CD4-positive, alpha-beta T cell (primary cell): ENCODE data around the gene RAP1GAP2. TPM values are rescaled to one million over a fixed set of nuclear protein-coding genes. Genes with fewer than 3 reads are reported as not detected.
"Not testable (repeated sequence)": the region's sequence is repeated elsewhere in the genome, so short reads cannot be mapped to it uniquely, and the experiment has no call there.

Experiments used
- ATAC-seq: fragments of 200-7000 bp; cut with Tn5 transposase; one replicate; pipeline ENCODE4 v1.10.0; 2022; ENCODE audit warnings: mild to moderate bottlenecking; ENCODE audit not compliant: poor library complexity
- CTCF ChIA-PET: fragments of 350-600 bp; sonication (Branson Sonifier 250); formaldehyde crosslinking; loops from one replicate; lab custom pipeline; 2021; ENCODE audit warnings: antibody characterized with exemption, inconsistent platforms; lab: Charles Lee
- POLR2A ChIA-PET: fragments of 350-600 bp; sonication (Branson Sonifier 250); formaldehyde crosslinking; loops from one replicate; lab custom pipeline; 2021; ENCODE audit warnings: antibody characterized with exemption, inconsistent platforms; lab: Charles Lee
- DNase-seq, 14 experiments: peaks; one replicate each; pipeline ENCODE4 v3.0.0-alpha.2; 2013 to 2020; ENCODE audit warnings: mixed read lengths in 2 of 14
- H3K27ac ChIP-seq, 2 donors: one replicate each; pipeline versions ENCODE4 v1.5.1 to v1.7.0; 2013; ENCODE audit warnings: low read length in 2 of 2, low read depth in 1 of 2, mild to moderate bottlenecking in 1 of 2
- H3K27me3 ChIP-seq, 2 experiments: 1 replicate in 1 of 2; 2 replicates in 1 of 2; pipeline versions ENCODE4 v1.6.1 to v1.7.0; 2013; ENCODE audit warnings: low read length in 2 of 2, control low read depth in 1 of 2, mild to moderate bottlenecking in 1 of 2, moderate library complexity in 1 of 2; ENCODE audit not compliant: insufficient read depth in 2 of 2, control insufficient read depth in 1 of 2
- H3K36me3 ChIP-seq: one replicate; pipeline ENCODE4 v1.6.1; 2013; ENCODE audit warnings: low read length, control low read depth; ENCODE audit not compliant: insufficient read depth
- H3K4me1 ChIP-seq: one replicate; pipeline ENCODE4 v1.6.1; 2013; ENCODE audit warnings: low read length, control low read depth; ENCODE audit not compliant: insufficient read depth
- H3K4me3 ChIP-seq: one replicate; pipeline ENCODE4 v1.5.1; 2013; ENCODE audit warnings: mild to moderate bottlenecking, low read length, moderate library complexity
- H3K9me3 ChIP-seq, 2 experiments: 1 replicate in 1 of 2; 2 replicates in 1 of 2; pipeline versions ENCODE4 v1.6.1 to v1.7.0; 2013; ENCODE audit warnings: low read length in 2 of 2, mild to moderate bottlenecking in 2 of 2, control low read depth in 1 of 2, moderate library complexity in 1 of 2; ENCODE audit not compliant: control insufficient read depth in 1 of 2, insufficient read depth in 1 of 2
- H3K27ac Mint-ChIP-seq: one replicate; pipeline ENCODE4 v1.8.0; 2020; ENCODE audit warnings: mixed read lengths
- H3K27me3 Mint-ChIP-seq: one replicate; pipeline ENCODE4 v1.8.0; 2021; ENCODE audit warnings: mixed read lengths
- H3K36me3 Mint-ChIP-seq: one replicate; pipeline ENCODE4 v1.8.0; 2021; ENCODE audit warnings: low read depth, mixed read lengths
- H3K4me1 Mint-ChIP-seq: one replicate; pipeline ENCODE4 v1.8.0; 2021; ENCODE audit warnings: low read depth, mixed read lengths
- H3K4me3 Mint-ChIP-seq: one replicate; pipeline ENCODE4 v1.8.0; 2020; ENCODE audit warnings: mild to moderate bottlenecking, mixed read lengths
- H3K9me3 Mint-ChIP-seq: one replicate; pipeline ENCODE4 v1.8.0; 2020; ENCODE audit warnings: mixed read lengths
- CTCF ChIP-seq: fragments of 200-600 bp; IDR thresholded peaks from one replicate; pipeline ENCODE4 v1.8.0; 2022; ENCODE audit warnings: antibody characterized with exemption, mild to moderate bottlenecking
- intact Hi-C, 2 experiments: fragments of 100-400 bp; cut with DNase I in 1 of 2; cut with micrococcal nuclease in 1 of 2; formaldehyde crosslinking; loops; one replicate each; pipeline versions ENCODE4 v1.15.1 to v1.9.0; 2023 to 2025; cut with DNase I, micrococcal nuclease
- total RNA-seq, 174 experiments: library from RNA in 2 of 174; stranded (reverse) in 2 of 174; gene quantifications; one replicate each; pipeline ENCODE4 v1.2.3 and lab custom pipeline; 2021 to 2026

Gene RAP1GAP2
- total RNA-seq, 2 experiments from 2014 or later, result 46.3 to 49.7 TPM

GRCh38 chr17:2815781-2816185 is 19.5 kb downstream of the RAP1GAP2 start:
- Mint-ChIP-seq H3K27ac (peak overlapping the region; percentile 97), H3K4me1 (peaks cover 40% of the 10 kb centered on the region), H3K9me3 (no peaks in the 10 kb centered on the region), H3K27me3 (no peaks in the 10 kb centered on the region), H3K36me3 (no peaks in the 10 kb centered on the region), H3K4me3 (peak overlapping the region; percentile 23)
- ChIA-PET POLR2A (interaction anchor here (1.8 to 5.9 kb wide), 3 partner anchors 22 to 305 kb away, joined by 8 to 213 read pairs (median 10); partner anchors contain the start of genes METTL16 and RAP1GAP2), CTCF (interaction anchor here (2.2 to 3.5 kb wide), 3 partner anchors 10 to 30 kb away, joined by 7 to 45 read pairs (median 18); partner anchors contain the start of gene RAP1GAP2)
- peak in 3 of 14 experiments; percentile 25 to 46 (median 32) for DNase-seq
- H3K27ac ChIP-seq, result peak overlapping the region in 1 of 2 donors; percentile 34
- no peaks in the 10 kb centered on the region for H3K9me3 ChIP-seq
- no peak overlapping the region for H3K4me3 ChIP-seq
- H3K27me3 ChIP-seq, result no peaks in the 10 kb centered on the region
- TF ChIP-seq CTCF, result no peak
- intact Hi-C loops, result loop anchor here (1.0 to 2.0 kb wide), 3 partner anchors 22 to 29 kb away; no protein-coding TSS in a partner anchor
- ATAC-seq, result no peak
- peaks cover 70% of the 10 kb centered on the region for H3K4me1 ChIP-seq
- peaks cover 4% of the 10 kb centered on the region for H3K36me3 ChIP-seq

GRCh38 chr17:2816688-2817087 is 20.4 kb downstream of the RAP1GAP2 start:
- ATAC-seq (no peak), DNase-seq (no peak)
- Mint-ChIP-seq H3K4me1 (peaks cover 40% of the 10 kb centered on the region), H3K36me3 (no peaks in the 10 kb centered on the region), H3K9me3 (no peaks in the 10 kb centered on the region), H3K27ac (no peak overlapping the region), H3K27me3 (no peaks in the 10 kb centered on the region), H3K4me3 (no peak overlapping the region)
- no peaks in the 10 kb centered on the region for H3K27me3 ChIP-seq
- H3K4me1 ChIP-seq, result peaks cover 75% of the 10 kb centered on the region
- intact Hi-C loops, result no loop called here
- H3K27ac ChIP-seq, result no peak overlapping the region
- H3K9me3 ChIP-seq, result no peaks in the 10 kb centered on the region
- ChIA-PET CTCF (interaction anchor here (3.0 kb wide), 1 partner anchor 21 kb away, joined by 18 read pairs; the partner anchor contains the start of gene RAP1GAP2), POLR2A (no interaction called here)
- TF ChIP-seq CTCF, result no peak
- H3K4me3 ChIP-seq, result no peak overlapping the region
- H3K36me3 ChIP-seq, result peaks cover 6% of the 10 kb centered on the region

GRCh38 chr17:2819294-2819693 is 23.1 kb downstream of the RAP1GAP2 start:
- intact Hi-C loops, result not testable (repeated sequence)

More at GRCh38 chr17:2819294-2819693, 23.1 kb downstream of the RAP1GAP2 start:
- H3K9me3 Mint-ChIP-seq, H3K4me3 ChIP-seq, CTCF ChIA-PET, H3K27me3 Mint-ChIP-seq, H3K9me3 ChIP-seq, POLR2A ChIA-PET, H3K27me3 ChIP-seq, H3K27ac ChIP-seq, DNase-seq, H3K4me3 Mint-ChIP-seq, H3K27ac Mint-ChIP-seq, ATAC-seq, H3K36me3 Mint-ChIP-seq: not testable (repeated sequence)
- H3K4me1 ChIP-seq, result peaks cover 69% of the 10 kb centered on the region
- H3K4me1 Mint-ChIP-seq, result peaks cover 25% of the 10 kb centered on the region
- peaks cover 18% of the 10 kb centered on the region for H3K36me3 ChIP-seq
